Heart right ventricle (tissue), 16 donors: Measurements from ENCODE around the gene RERG. TPM values are rescaled to one million over a fixed set of nuclear protein-coding genes. Genes with fewer than 3 reads are reported as not detected.

ENCODE experiments used
- ATAC-seq, 8 donors: fragments of 200-7000 bp; cut with Tn5 transposase; one replicate each; pipeline ENCODE4 v1.9.1; 2020; ENCODE audit warnings: mild to moderate bottlenecking in 8 of 8, moderate library complexity in 8 of 8, moderate number of reproducible peaks in 1 of 8
- DNase-seq, 2 donors: peaks; one replicate each; pipeline ENCODE4 v3.0.0-alpha.2; 2020
- H3K27ac ChIP-seq, 10 donors: fragments of 200-600 bp; sonication (generic) in 2 of 10; one replicate each; pipeline versions ENCODE4 v1.5.0 to v1.8.0; 2020 to 2022; ENCODE audit warnings: mild to moderate bottlenecking in 3 of 10
- H3K27me3 ChIP-seq, 7 donors: fragments of 200-600 bp; one replicate each; pipeline ENCODE4 v1.8.0; 2021 to 2022; ENCODE audit warnings: mild to moderate bottlenecking in 2 of 7
- H3K36me3 ChIP-seq, 9 donors: fragments of 200-600 bp; sonication (generic) in 1 of 9; one replicate each; pipeline versions ENCODE4 v1.5.0 to v1.8.0; 2020 to 2022; ENCODE audit warnings: mild to moderate bottlenecking in 2 of 9
- H3K4me1 ChIP-seq, 9 donors: fragments of 200-600 bp; sonication (generic) in 1 of 9; one replicate each; pipeline versions ENCODE4 v1.5.0 to v1.8.0; 2020 to 2022; ENCODE audit warnings: mild to moderate bottlenecking in 4 of 9
- H3K4me3 ChIP-seq, 10 donors: fragments of 200-600 bp; sonication (generic) in 2 of 10; one replicate each; pipeline versions ENCODE4 v1.5.0 to v1.8.0; 2020 to 2022; ENCODE audit warnings: mild to moderate bottlenecking in 7 of 10, moderate library complexity in 2 of 10
- H3K9me3 ChIP-seq, 11 donors: fragments of 200-600 bp in 10 of 11; sonication (generic) in 2 of 11; one replicate each; pipeline versions ENCODE4 v1.5.0 to v1.8.0; 2013 to 2022; ENCODE audit warnings: mild to moderate bottlenecking in 2 of 11, control low read depth in 1 of 11, moderate library complexity in 1 of 11
- WGBS, 2 donors: extraction: QIAGEN DNeasy Blood & Tissue Kit; methylation state at CpG; one replicate each; pipeline ENCODE4 v1.1.7; 2013; ENCODE audit warnings: inconsistent platforms in 1 of 2; 5-methylcytosine and 5-hydroxymethylcytosine counted together
- intact Hi-C, 10 donors: fragments of 100-400 bp; cut with DNase I; formaldehyde crosslinking; loops; one replicate each; pipeline versions ENCODE4 v1.11.1 to v1.14.2; 2022
- polyA plus RNA-seq, 2 donors: library from polyadenylated mRNA; stranded (reverse); fragments of 200-250 nt; gene quantifications; one replicate each; pipeline ENCODE4 v1.2.3, GENCODE V29; 2013
- total RNA-seq, 10 donors: library from RNA; stranded (reverse); fragmentation: NEBNext Ultra II Directional in 3 of 10; extraction: Animal tissue kit (Norgen Biotek cat#: 25700) in 3 of 10; gene quantifications; one replicate each; pipeline versions ENCODE4 v1.2.1 to v1.2.4, GENCODE V29; 2021 to 2023
- TF ChIP-seq, protein P1 (sequence below), 9 donors: fragments of 200-600 bp; sonication (generic) in 2 of 9; IDR thresholded peaks; one replicate each; pipeline versions ENCODE4 v1.5.0 to v1.8.0; 2021 to 2022; ENCODE audit warnings: antibody characterized with exemption in 9 of 9, mild to moderate bottlenecking in 5 of 9, moderate library complexity in 1 of 9
- donor health status: Arrhythmogenic right ventricular cardiomyopathy.
- donor health status: ischemic (EF 13 %, LVEDD 7.1; RV severe dilation, severe dysfunction).
- donor health status: healthy with polysubstance abuse.
- donor health status: DM: no; HTN: yes; CAD: no.
- donor health status: DM: no; HTN: no; CAD: no.
- donor health status: ischemic (EF 25% LVEDD 6.9; RV normal size, moderate dysfunction).
- donor health status: ischemic (EF 25% LVEDD 5.7; RV mildly dilated, moderate dysfunction).
- donor health status: healthy.
- donor health status: DM: yes; HTN: yes; CAD: no.
- donor health status: Ischemic cardiomyopathy.
- donor health status: ischemic (EF 35%, LVEDD 5.7; RV mildly dilated, moderate dysfunction).
- donor health status: nonischemic (EF 11% LVEDD 7.7; RV severe dilation, severe dysfunction).
- donor health status: DM: yes; HTN: yes; CAD: no.
- donor health status: PGD.
- donor health status: ischemic (EF 29% LVEDD 5.4; RV normal size, mild dysfunction).
- donor health status: nonischemic (EF 23%, LVEDD 6.1; RV moderate dilation, normal function).

The RERG gene
- total and polyA plus RNA-seq, 12 donors = 2.1 to 9.7 (median 2.7) TPM

DNA sequence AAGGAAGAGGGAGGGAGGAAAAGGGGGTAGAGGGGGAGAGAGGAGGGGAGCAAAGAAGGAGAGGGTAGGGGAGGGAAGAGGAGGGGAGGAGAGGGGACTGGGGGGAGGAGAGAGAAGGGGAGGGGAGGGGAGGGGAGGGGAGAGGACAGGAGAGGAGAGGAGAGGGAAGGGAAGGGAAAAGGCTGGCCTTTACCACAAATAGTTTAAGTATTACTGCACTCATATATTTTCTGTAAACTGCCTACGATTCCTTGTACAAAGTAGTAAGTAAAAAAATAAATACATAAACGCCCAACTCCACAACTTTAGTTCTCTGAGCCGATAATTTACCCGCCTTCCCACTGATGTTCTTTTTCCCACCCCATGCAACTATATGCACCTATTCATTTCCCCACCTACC lies 23.7 kb upstream of the RERG start:
- intact Hi-C loops = no loop called here
- Histone ChIP-seq H3K27me3 (peaks cover 0 to 14% (median 0%) of the 10 kb centered on the region in 7 donors), H3K4me3 (no peak overlapping the region), H3K27ac (no peak overlapping the region), H3K4me1 (peaks cover 0 to 6% (median 0%) of the 10 kb centered on the region in 9 donors), H3K9me3 (peaks cover 0 to 15% (median 0%) of the 10 kb centered on the region in 11 donors), H3K36me3 (no peaks in the 10 kb centered on the region)
- TF ChIP-seq, protein P1, sequence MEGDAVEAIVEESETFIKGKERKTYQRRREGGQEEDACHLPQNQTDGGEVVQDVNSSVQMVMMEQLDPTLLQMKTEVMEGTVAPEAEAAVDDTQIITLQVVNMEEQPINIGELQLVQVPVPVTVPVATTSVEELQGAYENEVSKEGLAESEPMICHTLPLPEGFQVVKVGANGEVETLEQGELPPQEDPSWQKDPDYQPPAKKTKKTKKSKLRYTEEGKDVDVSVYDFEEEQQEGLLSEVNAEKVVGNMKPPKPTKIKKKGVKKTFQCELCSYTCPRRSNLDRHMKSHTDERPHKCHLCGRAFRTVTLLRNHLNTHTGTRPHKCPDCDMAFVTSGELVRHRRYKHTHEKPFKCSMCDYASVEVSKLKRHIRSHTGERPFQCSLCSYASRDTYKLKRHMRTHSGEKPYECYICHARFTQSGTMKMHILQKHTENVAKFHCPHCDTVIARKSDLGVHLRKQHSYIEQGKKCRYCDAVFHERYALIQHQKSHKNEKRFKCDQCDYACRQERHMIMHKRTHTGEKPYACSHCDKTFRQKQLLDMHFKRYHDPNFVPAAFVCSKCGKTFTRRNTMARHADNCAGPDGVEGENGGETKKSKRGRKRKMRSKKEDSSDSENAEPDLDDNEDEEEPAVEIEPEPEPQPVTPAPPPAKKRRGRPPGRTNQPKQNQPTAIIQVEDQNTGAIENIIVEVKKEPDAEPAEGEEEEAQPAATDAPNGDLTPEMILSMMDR (IDR thresholded peaks at IDR 0.05) = no peak
- 91 to 94% methylated on average over 4 of the region's 4 CpGs for WGBS, 2 donors
- no peak for ATAC-seq
- no peak for DNase-seq

GRCh38 chr12:15244341-15244740 lies 23.1 kb upstream of the RERG start:
- intact Hi-C loops = no loop called here
- H3K36me3 ChIP-seq = no peaks in the 10 kb centered on the region
- TF ChIP-seq, protein P1 (IDR thresholded peaks at IDR 0.05) = no peak

GRCh38 chr12:15243102-15243501 lies 21.9 kb upstream of the RERG start:
- ATAC-seq = no peak
- no peak for DNase-seq
- H3K9me3 ChIP-seq = peaks cover 0 to 10% (median 0%) of the 10 kb centered on the region in 11 donors
- peaks cover 0 to 16% (median 0%) of the 10 kb centered on the region in 7 donors for H3K27me3 ChIP-seq
- intact Hi-C loops = no loop called here
- no peaks in the 10 kb centered on the region for H3K36me3 ChIP-seq
- WGBS, 2 donors = 75 to 76% methylated on average over 3 of the region's 3 CpGs
- TF ChIP-seq, protein P1 (IDR thresholded peaks at IDR 0.05) = no peak
- no peak overlapping the region for H3K27ac ChIP-seq
- peaks cover 0 to 6% (median 0%) of the 10 kb centered on the region in 9 donors for H3K4me1 ChIP-seq
- no peak overlapping the region for H3K4me3 ChIP-seq

More at GRCh38 chr12:15244341-15244740, 23.1 kb upstream of the RERG start:
- peaks cover 0 to 15% (median 0%) of the 10 kb centered on the region in 11 donors for H3K9me3 ChIP-seq
- no peak overlapping the region for H3K27ac ChIP-seq
- peaks cover 0 to 6% (median 0%) of the 10 kb centered on the region in 9 donors for H3K4me1 ChIP-seq
- ATAC-seq (no peak), DNase-seq (no peak)
- peaks cover 0 to 14% (median 0%) of the 10 kb centered on the region in 7 donors for H3K27me3 ChIP-seq
- no peak overlapping the region for H3K4me3 ChIP-seq
- 67 to 71% methylated on average over 2 of the region's 2 CpGs for WGBS, 2 donors

DNA sequence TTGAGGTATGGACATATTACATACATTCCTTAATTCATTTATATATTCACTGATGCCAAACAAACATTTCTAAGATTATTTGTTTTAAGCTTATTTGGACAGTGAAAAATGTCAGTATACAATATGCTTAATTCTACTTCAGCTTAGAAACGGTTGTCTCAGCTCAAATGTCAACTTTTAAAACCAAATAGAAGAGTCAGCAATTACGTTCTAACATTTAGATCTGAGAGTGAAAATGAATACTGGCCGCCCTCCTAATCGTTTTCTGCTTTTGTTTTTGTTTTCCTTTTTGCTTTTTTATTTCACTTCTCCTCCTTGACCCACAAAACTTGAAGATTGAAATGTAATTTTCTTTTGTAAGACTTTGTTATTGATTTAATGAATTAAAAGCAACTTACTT lies 19.7 kb upstream of the RERG start:
- intact Hi-C loops = no loop called here

More for the DNA sequence above, 19.7 kb upstream of the RERG start:
- WGBS, 2 donors = 70 to 79% methylated on average over 4 of the region's 4 CpGs
- Histone ChIP-seq H3K4me3 (no peak overlapping the region), H3K27me3 (peaks cover 0 to 16% (median 0%) of the 10 kb centered on the region in 7 donors), H3K9me3 (no peaks in the 10 kb centered on the region), H3K36me3 (no peaks in the 10 kb centered on the region), H3K27ac (no peak overlapping the region), H3K4me1 (peaks cover 0 to 6% (median 0%) of the 10 kb centered on the region in 9 donors)
- no peak for ATAC-seq
- TF ChIP-seq, protein P1 (IDR thresholded peaks at IDR 0.05) = no peak
- DNase-seq = no peak
